HepG2 (cell line): ENCODE data around the gene GJA5. TPM values are rescaled to one million over a fixed set of nuclear protein-coding genes. Genes with fewer than 3 reads are reported as not detected.

Experiments used
- AHR ChIP-seq: IDR thresholded peaks from 2 replicates; pipeline ENCODE4 v1.6.1; 2018; ENCODE audit warnings: missing genetic modification reagents, missing compliant biosample characterization
- GZF1 ChIP-seq: sonication (generic); formaldehyde crosslinking; IDR thresholded peaks from 2 replicates; pipeline ENCODE4 v1.5.1; 2020; ENCODE audit warnings: mild to moderate bottlenecking, missing genetic modification reagents
- IKZF4 ChIP-seq: sonication (generic); formaldehyde crosslinking; IDR thresholded peaks from 2 replicates; pipeline ENCODE4 v1.5.1; 2020; ENCODE audit warnings: borderline replicate concordance, mild to moderate bottlenecking, low read depth, missing genetic modification reagents; ENCODE audit errors: not compliant biosample characterization
- KAT8 ChIP-seq: IDR thresholded peaks from 2 replicates; pipeline ENCODE4 v1.6.1; 2016; ENCODE audit warnings: missing genetic modification reagents, missing compliant biosample characterization
- NFE2L1 ChIP-seq: sonication (generic); formaldehyde crosslinking; IDR thresholded peaks from 2 replicates; pipeline ENCODE4 v1.4.0; 2020; ENCODE audit warnings: missing genetic modification reagents, mild to moderate bottlenecking, borderline replicate concordance
- PRDM10 ChIP-seq: sonication (generic); formaldehyde crosslinking; IDR thresholded peaks from 2 replicates; pipeline ENCODE4 v1.4.0; 2020; ENCODE audit warnings: low read depth, missing genetic modification reagents
- SETDB1 ChIP-seq: sonication (generic); formaldehyde crosslinking; IDR thresholded peaks from 2 replicates; pipeline ENCODE4 v1.5.1; 2020; ENCODE audit warnings: missing genetic modification reagents, mild to moderate bottlenecking, borderline replicate concordance
- SNAI1 ChIP-seq: sonication (generic); formaldehyde crosslinking; IDR thresholded peaks from 2 replicates; pipeline ENCODE4 v1.5.0; 2020; ENCODE audit warnings: mild to moderate bottlenecking, missing genetic modification reagents, borderline replicate concordance
- SNAPC2 ChIP-seq: sonication (generic); formaldehyde crosslinking; IDR thresholded peaks from 2 replicates; pipeline ENCODE4 v1.8.1; 2022; ENCODE audit warnings: mild to moderate bottlenecking, missing genetic modification reagents
- TEAD2 ChIP-seq: sonication (generic); formaldehyde crosslinking; IDR thresholded peaks from 2 replicates; pipeline ENCODE4 v1.9.0; 2021; ENCODE audit warnings: missing genetic modification reagents
- ZBTB20 ChIP-seq: sonication (generic); formaldehyde crosslinking; IDR thresholded peaks from 2 replicates; pipeline ENCODE4 v1.8.1; 2023; ENCODE audit warnings: missing genetic modification reagents, low read depth, mild to moderate bottlenecking, borderline replicate concordance
- ZNF234 ChIP-seq: sonication (generic); formaldehyde crosslinking; conservative IDR thresholded peaks from 2 replicates; pipeline ENCODE4 v1.5.1; 2020; ENCODE audit warnings: mild to moderate bottlenecking, missing genetic modification reagents
- ZNF256 ChIP-seq: sonication (generic); formaldehyde crosslinking; conservative IDR thresholded peaks from 2 replicates; pipeline ENCODE4 v1.4.0; 2020; ENCODE audit warnings: missing genetic modification reagents
- ZNF33A ChIP-seq: sonication (generic); formaldehyde crosslinking; IDR thresholded peaks from 2 replicates; pipeline ENCODE4 v1.5.1; 2020; ENCODE audit warnings: missing genetic modification reagents, mild to moderate bottlenecking, moderate library complexity, borderline replicate concordance
- ZNF616 ChIP-seq: sonication (generic); formaldehyde crosslinking; IDR thresholded peaks from 2 replicates; pipeline ENCODE4 v1.5.0; 2020; ENCODE audit warnings: low read depth, mild to moderate bottlenecking, missing genetic modification reagents
- ZNF775 ChIP-seq: sonication (generic); formaldehyde crosslinking; IDR thresholded peaks from 2 replicates; pipeline ENCODE4 v1.4.0; 2020; ENCODE audit warnings: missing genetic modification reagents, mild to moderate bottlenecking, moderate library complexity, borderline replicate concordance
- ZNF790 ChIP-seq: sonication (generic); formaldehyde crosslinking; IDR thresholded peaks from 2 replicates; pipeline ENCODE4 v1.8.0; 2022; ENCODE audit warnings: missing genetic modification reagents, mild to moderate bottlenecking, borderline replicate concordance
- ZNF83 ChIP-seq: sonication (generic); formaldehyde crosslinking; IDR thresholded peaks from 2 replicates; pipeline ENCODE4 v1.4.0; 2020; ENCODE audit warnings: missing genetic modification reagents, mild to moderate bottlenecking, borderline replicate concordance
- polyA plus RNA-seq, 8 experiments: library from polyadenylated mRNA; depleted of rRNA in 3 of 8; stranded (reverse) in 7 of 8; unstranded in 1 of 8; fragments of >200 nt; fragmentation: Illumina TruSeq in 4 of 8; extraction: Trizol in 4 of 8; gene quantifications; 2 replicates each; pipeline versions ENCODE4 v1.2.1 to v1.2.3, GENCODE V29; 2011 to 2016; ENCODE audit warnings: low read depth in 4 of 8, missing spikeins in 1 of 8, mixed read lengths in 1 of 8; ENCODE audit not compliant: insufficient read depth in 1 of 8
- total RNA-seq, 5 experiments: library from RNA; depleted of rRNA; stranded (reverse); fragments of >200 nt; fragmentation: Illumina TruSeq; extraction: Trizol; gene quantifications; 2 replicates each; pipeline ENCODE4 v1.2.3, GENCODE V29; 2016; ENCODE audit warnings: low read depth in 1 of 5
- TF ChIP-seq, protein P1 (sequence below): sonication (generic); formaldehyde crosslinking; IDR thresholded peaks from 2 replicates; pipeline ENCODE4 v1.8.0; 2022; ENCODE audit warnings: mild to moderate bottlenecking, missing genetic modification reagents, moderate library complexity
- TF ChIP-seq, protein P2 (sequence below): sonication (generic); formaldehyde crosslinking; conservative IDR thresholded peaks from 2 replicates; pipeline ENCODE4 v1.8.1; 2023; ENCODE audit warnings: missing genetic modification reagents
- TF ChIP-seq, protein P3 (sequence below): sonication (generic); formaldehyde crosslinking; IDR thresholded peaks from 2 replicates; pipeline ENCODE4 v1.4.0; 2020; ENCODE audit warnings: mild to moderate bottlenecking, low read depth, missing genetic modification reagents

The GJA5 gene
- total and polyA plus RNA-seq, 2 of the 13 experiments (the other 11 are each of a cell fraction or from before 2014, with no cell fraction given) = not detected

DNA sequence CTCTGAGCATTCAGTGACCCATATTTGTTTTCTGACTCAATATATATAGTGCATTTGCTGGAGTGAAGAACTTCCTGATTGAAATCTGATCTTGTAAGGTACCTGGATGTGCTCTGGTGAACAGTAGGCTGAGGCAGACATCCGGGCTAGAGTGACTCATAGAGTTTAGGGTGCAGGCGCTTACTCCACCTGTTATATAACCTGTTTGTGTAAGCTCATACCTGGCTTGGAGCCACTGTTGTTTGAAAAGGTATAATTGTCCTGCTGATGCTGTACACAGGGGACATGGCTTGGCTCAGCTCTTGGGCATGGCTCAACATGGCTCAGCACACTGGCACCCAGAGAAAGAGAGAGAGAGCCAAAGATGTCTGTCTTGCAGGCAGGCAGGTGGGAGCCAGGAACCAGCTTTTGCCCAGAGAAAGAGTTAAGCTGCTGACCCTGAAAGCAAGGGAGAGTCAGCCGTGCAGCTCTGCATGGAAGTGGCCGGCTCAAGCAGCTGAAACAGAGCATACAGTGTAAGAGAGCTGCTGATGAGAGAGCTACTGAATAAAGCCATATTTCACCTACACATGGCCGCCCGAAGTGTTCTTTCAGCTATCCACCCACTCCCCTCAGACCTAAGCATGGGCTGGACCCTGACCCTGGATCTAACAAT, 43.2 kb downstream of the GJA5 start (continued):
- TF ChIP-seq PRDM10 (CRISPR knock-in tag) (0 out of 2 replicates have a peak, but pooled peaks have one; percentile 20), ZNF256 (CRISPR knock-in tag) (no peak), KAT8 (no peak), ZNF33A (CRISPR knock-in tag) (no peak), ZBTB20 (CRISPR knock-in tag) (no peak), TEAD2 (CRISPR knock-in tag) (no peak), ZNF775 (CRISPR knock-in tag) (no peak), GZF1 (CRISPR knock-in tag) (no peak), SNAPC2 (CRISPR knock-in tag) (no peak), AHR (CRISPR knock-in tag) (no peak), ZNF616 (CRISPR knock-in tag) (no peak), SETDB1 (CRISPR knock-in tag) (no peak), SNAI1 (no peak), NFE2L1 (CRISPR knock-in tag) (no peak), ZNF83 (CRISPR knock-in tag) (no peak), ZNF234 (CRISPR knock-in tag) (no peak), ZNF790 (CRISPR knock-in tag) (no peak), IKZF4 (CRISPR knock-in tag) (no peak)
- TF ChIP-seq, protein P1, sequence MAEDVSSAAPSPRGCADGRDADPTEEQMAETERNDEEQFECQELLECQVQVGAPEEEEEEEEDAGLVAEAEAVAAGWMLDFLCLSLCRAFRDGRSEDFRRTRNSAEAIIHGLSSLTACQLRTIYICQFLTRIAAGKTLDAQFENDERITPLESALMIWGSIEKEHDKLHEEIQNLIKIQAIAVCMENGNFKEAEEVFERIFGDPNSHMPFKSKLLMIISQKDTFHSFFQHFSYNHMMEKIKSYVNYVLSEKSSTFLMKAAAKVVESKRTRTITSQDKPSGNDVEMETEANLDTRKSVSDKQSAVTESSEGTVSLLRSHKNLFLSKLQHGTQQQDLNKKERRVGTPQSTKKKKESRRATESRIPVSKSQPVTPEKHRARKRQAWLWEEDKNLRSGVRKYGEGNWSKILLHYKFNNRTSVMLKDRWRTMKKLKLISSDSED (CRISPR knock-in tag) = no peak
- TF ChIP-seq, protein P2, sequence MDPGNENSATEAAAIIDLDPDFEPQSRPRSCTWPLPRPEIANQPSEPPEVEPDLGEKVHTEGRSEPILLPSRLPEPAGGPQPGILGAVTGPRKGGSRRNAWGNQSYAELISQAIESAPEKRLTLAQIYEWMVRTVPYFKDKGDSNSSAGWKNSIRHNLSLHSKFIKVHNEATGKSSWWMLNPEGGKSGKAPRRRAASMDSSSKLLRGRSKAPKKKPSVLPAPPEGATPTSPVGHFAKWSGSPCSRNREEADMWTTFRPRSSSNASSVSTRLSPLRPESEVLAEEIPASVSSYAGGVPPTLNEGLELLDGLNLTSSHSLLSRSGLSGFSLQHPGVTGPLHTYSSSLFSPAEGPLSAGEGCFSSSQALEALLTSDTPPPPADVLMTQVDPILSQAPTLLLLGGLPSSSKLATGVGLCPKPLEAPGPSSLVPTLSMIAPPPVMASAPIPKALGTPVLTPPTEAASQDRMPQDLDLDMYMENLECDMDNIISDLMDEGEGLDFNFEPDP (CRISPR knock-in tag) = no peak
- TF ChIP-seq, protein P3, sequence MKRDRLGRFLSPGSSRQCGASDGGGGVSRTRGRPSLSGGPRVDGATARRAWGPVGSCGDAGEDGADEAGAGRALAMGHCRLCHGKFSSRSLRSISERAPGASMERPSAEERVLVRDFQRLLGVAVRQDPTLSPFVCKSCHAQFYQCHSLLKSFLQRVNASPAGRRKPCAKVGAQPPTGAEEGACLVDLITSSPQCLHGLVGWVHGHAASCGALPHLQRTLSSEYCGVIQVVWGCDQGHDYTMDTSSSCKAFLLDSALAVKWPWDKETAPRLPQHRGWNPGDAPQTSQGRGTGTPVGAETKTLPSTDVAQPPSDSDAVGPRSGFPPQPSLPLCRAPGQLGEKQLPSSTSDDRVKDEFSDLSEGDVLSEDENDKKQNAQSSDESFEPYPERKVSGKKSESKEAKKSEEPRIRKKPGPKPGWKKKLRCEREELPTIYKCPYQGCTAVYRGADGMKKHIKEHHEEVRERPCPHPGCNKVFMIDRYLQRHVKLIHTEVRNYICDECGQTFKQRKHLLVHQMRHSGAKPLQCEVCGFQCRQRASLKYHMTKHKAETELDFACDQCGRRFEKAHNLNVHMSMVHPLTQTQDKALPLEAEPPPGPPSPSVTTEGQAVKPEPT (CRISPR knock-in tag) = no peak
